OCI-LY7 (cell line): ENCODE results near the gene COL23A1. TPM values are rescaled to one million over a fixed set of nuclear protein-coding genes. Genes with fewer than 3 reads are reported as not detected.

Source experiments
- BruUV-seq: library from RNA; stranded (reverse); fragments of 400-500 nt; replicated peaks from 2 replicates; lab custom pipeline; 2021; lab: Mats Ljungman, UMichigan
- CTCF ChIA-PET: fragments of 300-600 bp; sonication (Branson Sonifier 250); formaldehyde crosslinking; loops from one replicate; lab custom pipeline; 2022; ENCODE audit warnings: antibody characterized with exemption; ENCODE audit not compliant: unreplicated experiment; lab: Charles Lee
- POLR2A ChIA-PET: fragments of 300-600 bp; sonication (Branson Sonifier 250); formaldehyde crosslinking; loops from one replicate; lab custom pipeline; 2022; ENCODE audit warnings: antibody characterized with exemption; lab: Charles Lee
- DNase-seq: peaks from one replicate; pipeline ENCODE4 v3.0.0-alpha.2; 2015; ENCODE audit warnings: low spot score
- H2AFZ ChIP-seq: fragments of 200-600 bp; sonication (generic), shearing (Covaris generic); 2 replicates; pipeline ENCODE4 v1.6.1; 2014; ENCODE audit warnings: mild to moderate bottlenecking, antibody characterized with exemption, low read length, moderate library complexity
- H3K27ac ChIP-seq: fragments of 200-600 bp; sonication (generic); 2 replicates; pipeline ENCODE4 v1.5.1; 2014; ENCODE audit warnings: mixed run types, low read depth, mild to moderate bottlenecking, moderate library complexity, low read length, inconsistent platforms; ENCODE audit not compliant: poor library complexity, severe bottlenecking
- H3K36me3 ChIP-seq: fragments of 200-600 bp; sonication (generic); 2 replicates; pipeline ENCODE4 v1.6.1; 2014; ENCODE audit warnings: mild to moderate bottlenecking, antibody characterized with exemption, low read length, moderate library complexity, mixed read lengths; ENCODE audit not compliant: insufficient read depth
- H3K4me1 ChIP-seq: fragments of 200-600 bp; sonication (generic); 2 replicates; pipeline ENCODE4 v1.5.1; 2014; ENCODE audit warnings: mild to moderate bottlenecking, low read length; ENCODE audit not compliant: insufficient read depth, poor library complexity, severe bottlenecking
- H3K4me2 ChIP-seq: fragments of 200-600 bp; sonication (generic); 2 replicates; pipeline ENCODE4 v1.6.1; 2014; ENCODE audit warnings: mild to moderate bottlenecking, low read length
- H3K4me3 ChIP-seq: fragments of 200-600 bp; sonication (generic); 2 replicates; pipeline ENCODE4 v1.5.1; 2014; ENCODE audit warnings: mild to moderate bottlenecking, low read depth, low read length; ENCODE audit not compliant: poor library complexity, severe bottlenecking
- H3K79me2 ChIP-seq: fragments of 200-600 bp; sonication (generic); 2 replicates; pipeline ENCODE4 v1.6.1; 2016; ENCODE audit warnings: low read depth, mild to moderate bottlenecking, low read length, moderate library complexity, mixed read lengths; ENCODE audit not compliant: insufficient read depth
- H3K9me2 ChIP-seq: fragments of 200-600 bp; sonication (generic); 2 replicates; pipeline ENCODE4 v1.6.1; 2016; ENCODE audit warnings: mild to moderate bottlenecking, low read length, mixed read lengths; ENCODE audit not compliant: insufficient read depth
- H3K9me3 ChIP-seq: fragments of 200-600 bp; sonication (generic); 2 replicates; pipeline ENCODE4 v1.6.1; 2014; ENCODE audit warnings: mild to moderate bottlenecking, mixed run types, low read length, mixed read lengths
- H4K20me1 ChIP-seq: fragments of 200-600 bp; sonication (generic); 2 replicates; pipeline ENCODE4 v1.6.1; 2014; ENCODE audit warnings: mild to moderate bottlenecking, antibody characterized with exemption, low read length, moderate library complexity, mixed read lengths; ENCODE audit not compliant: insufficient read depth
- EZH2phosphoT487 ChIP-seq: fragments of 200-600 bp; sonication (generic); IDR thresholded peaks from 2 replicates; pipeline ENCODE4 v1.6.1; 2018; ENCODE audit warnings: low read depth, borderline replicate concordance, mild to moderate bottlenecking, mixed run types, antibody characterized with exemption, low read length, moderate library complexity, mixed read lengths
- intact Hi-C: fragments of 100-400 bp; cut with micrococcal nuclease; formaldehyde crosslinking; loops from one replicate; pipeline ENCODE4 v1.10.0; 2022; ENCODE audit not compliant: unreplicated experiment
- total RNA-seq, 2 experiments: library from RNA; depleted of rRNA in 1 of 2; stranded (reverse); fragments of >200 nt in 1 of 2; shearing (Covaris generic) in 1 of 2; gene quantifications; 2 replicates each; pipeline ENCODE4 v1.2.3, GENCODE V29; 2014 to 2022
- TF ChIP-seq, protein P1 (sequence below): fragments of 200-600 bp; sonication (generic); conservative IDR thresholded peaks from 2 replicates; pipeline ENCODE4 v1.5.1; 2014; ENCODE audit warnings: mild to moderate bottlenecking, antibody characterized with exemption, low read length, moderate library complexity, mixed read lengths

Gene COL23A1
- total RNA-seq, 2 experiments from 2014 or later, result 0.53 TPM; not detected in 1

DNA sequence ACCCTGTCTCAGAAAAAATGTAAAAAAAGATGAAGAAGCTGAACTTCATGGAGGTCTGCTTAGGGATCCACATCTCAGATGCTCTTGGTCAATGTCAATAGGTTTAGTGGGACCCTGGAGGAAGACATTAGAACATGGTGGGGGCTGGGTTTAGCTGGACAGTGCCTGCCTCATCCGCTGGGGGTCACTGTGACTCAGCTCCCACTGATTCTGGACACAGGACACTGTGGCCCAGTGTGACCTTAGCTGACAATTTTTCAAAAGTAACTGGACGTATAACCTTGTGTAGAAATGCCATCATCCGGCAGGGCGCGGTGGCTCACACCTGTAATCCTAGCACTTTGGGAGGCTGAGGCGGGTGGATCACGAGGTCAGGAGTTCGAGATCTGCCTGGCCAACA, 393.2 kb downstream of the COL23A1 start:
- intact Hi-C loops, result no loop called here
- Histone ChIP-seq H4K20me1 (no peaks in the 10 kb centered on the region), H3K4me1 (no peaks in the 10 kb centered on the region), H3K4me2 (no peak overlapping the region), H3K27ac (no peak overlapping the region), H3K36me3 (no peaks in the 10 kb centered on the region), H2AFZ (no peak overlapping the region), H3K4me3 (no peak overlapping the region), H3K9me2 (no peaks in the 10 kb centered on the region), H3K79me2 (no peaks in the 10 kb centered on the region), H3K9me3 (no peaks in the 10 kb centered on the region)
- BruUV-seq, result no TSS peak
- TF ChIP-seq EZH2phosphoT487, result no peak
- TF ChIP-seq, protein P1, sequence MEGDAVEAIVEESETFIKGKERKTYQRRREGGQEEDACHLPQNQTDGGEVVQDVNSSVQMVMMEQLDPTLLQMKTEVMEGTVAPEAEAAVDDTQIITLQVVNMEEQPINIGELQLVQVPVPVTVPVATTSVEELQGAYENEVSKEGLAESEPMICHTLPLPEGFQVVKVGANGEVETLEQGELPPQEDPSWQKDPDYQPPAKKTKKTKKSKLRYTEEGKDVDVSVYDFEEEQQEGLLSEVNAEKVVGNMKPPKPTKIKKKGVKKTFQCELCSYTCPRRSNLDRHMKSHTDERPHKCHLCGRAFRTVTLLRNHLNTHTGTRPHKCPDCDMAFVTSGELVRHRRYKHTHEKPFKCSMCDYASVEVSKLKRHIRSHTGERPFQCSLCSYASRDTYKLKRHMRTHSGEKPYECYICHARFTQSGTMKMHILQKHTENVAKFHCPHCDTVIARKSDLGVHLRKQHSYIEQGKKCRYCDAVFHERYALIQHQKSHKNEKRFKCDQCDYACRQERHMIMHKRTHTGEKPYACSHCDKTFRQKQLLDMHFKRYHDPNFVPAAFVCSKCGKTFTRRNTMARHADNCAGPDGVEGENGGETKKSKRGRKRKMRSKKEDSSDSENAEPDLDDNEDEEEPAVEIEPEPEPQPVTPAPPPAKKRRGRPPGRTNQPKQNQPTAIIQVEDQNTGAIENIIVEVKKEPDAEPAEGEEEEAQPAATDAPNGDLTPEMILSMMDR, result peak; percentile 70
- POLR2A ChIA-PET, result interaction anchor here (0.9 kb wide), 1 partner anchor 12 kb away, joined by 3 read pairs; no protein-coding TSS in a partner anchor
- CTCF ChIA-PET, result no interaction called here
- DNase-seq, result no peak

DNA sequence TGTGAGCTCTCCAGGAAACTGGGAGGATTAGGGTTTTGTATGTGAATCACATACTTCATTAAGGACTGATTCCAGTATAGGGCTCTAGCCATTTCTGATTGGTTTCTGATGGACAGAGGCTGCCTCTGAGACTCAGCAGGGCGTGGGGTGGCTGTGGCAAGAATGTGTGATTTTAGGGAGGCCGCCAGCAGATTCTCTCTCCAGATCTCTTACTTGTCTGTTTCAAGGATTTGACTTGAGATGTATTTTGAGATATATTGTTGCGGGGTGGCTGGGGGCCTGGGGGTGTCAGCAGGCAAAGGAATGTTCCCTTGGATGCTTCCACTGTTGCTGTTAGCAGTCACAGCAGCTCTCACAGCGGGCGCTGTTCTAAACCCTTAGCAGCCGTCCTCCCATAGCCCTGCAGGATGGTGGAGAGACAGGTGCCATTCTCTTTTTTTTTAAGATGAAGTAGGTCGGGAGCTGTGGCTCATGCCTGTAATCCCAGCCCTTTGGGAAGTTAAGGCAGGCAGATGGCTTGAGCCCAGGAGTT, 393.8 kb downstream of the COL23A1 start:
- no peak overlapping the region for H3K27ac ChIP-seq
- BruUV-seq, result no TSS peak
- no peak for DNase-seq
- H3K4me3 ChIP-seq, result no peak overlapping the region
- H3K9me2 ChIP-seq, result no peaks in the 10 kb centered on the region
- CTCF ChIA-PET, result no interaction called here
- H3K4me2 ChIP-seq, result no peak overlapping the region
- no peaks in the 10 kb centered on the region for H4K20me1 ChIP-seq
- H3K9me3 ChIP-seq, result no peaks in the 10 kb centered on the region
- TF ChIP-seq, protein P1, result no peak
- no peak for TF ChIP-seq EZH2phosphoT487
- intact Hi-C loops, result no loop called here
- no peaks in the 10 kb centered on the region for H3K36me3 ChIP-seq
- no peaks in the 10 kb centered on the region for H3K4me1 ChIP-seq
- POLR2A ChIA-PET, result interaction anchor here (0.9 kb wide), 2 partner anchors 11 to 1540 kb away, joined by 3 read pairs; no protein-coding TSS in a partner anchor
- no peak overlapping the region for H2AFZ ChIP-seq
- no peaks in the 10 kb centered on the region for H3K79me2 ChIP-seq

DNA sequence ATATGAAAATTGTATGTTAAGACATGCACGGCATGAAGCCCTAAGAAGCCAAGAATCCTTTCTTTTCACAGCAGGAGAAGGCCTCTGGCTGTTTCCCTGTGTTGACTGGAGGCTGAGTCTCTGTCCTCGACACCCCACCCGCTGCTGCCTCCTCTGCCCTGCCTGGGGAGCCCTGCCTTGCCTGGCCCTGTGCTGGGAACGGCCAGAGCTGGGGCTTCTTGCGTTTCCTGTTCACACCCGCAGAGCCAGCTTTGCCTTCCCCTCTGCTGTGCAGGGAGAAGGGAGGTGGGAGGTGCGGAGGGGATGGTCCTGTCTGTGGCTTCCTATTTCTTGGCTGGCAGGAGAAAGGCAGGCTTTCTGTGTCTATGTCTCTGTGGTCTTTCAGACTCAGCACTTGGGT, 396.2 kb downstream of the COL23A1 start:
- Histone ChIP-seq H2AFZ (no peak overlapping the region), H3K9me2 (no peaks in the 10 kb centered on the region), H3K27ac (no peak overlapping the region), H3K4me3 (no peak overlapping the region), H3K79me2 (no peaks in the 10 kb centered on the region), H3K36me3 (no peaks in the 10 kb centered on the region), H4K20me1 (no peaks in the 10 kb centered on the region), H3K9me3 (no peaks in the 10 kb centered on the region), H3K4me1 (no peaks in the 10 kb centered on the region), H3K4me2 (no peak overlapping the region)
- POLR2A ChIA-PET, result no interaction called here
- DNase-seq, result no peak
- no TSS peak for BruUV-seq
- CTCF ChIA-PET, result no interaction called here
- TF ChIP-seq, protein P1, result no peak
- intact Hi-C loops, result no loop called here
